Spleen (tissue), 11 donors: Measurements from ENCODE around the gene DYSF. TPM values are rescaled to one million over a fixed set of nuclear protein-coding genes. Genes with fewer than 3 reads are reported as not detected.

Experiments
- DNase-seq: peaks from one replicate; pipeline ENCODE4 v3.0.0-alpha.2; 2020
- H3K27ac ChIP-seq, 8 donors: fragments of 200-600 bp; sonication (generic) in 7 of 8; 1 replicate in 4 of 8; 2 replicates in 4 of 8; pipeline versions ENCODE4 v1.5.0 to v1.8.0; 2016 to 2021; ENCODE audit warnings: inconsistent platforms in 4 of 8, mild to moderate bottlenecking in 4 of 8, moderate library complexity in 1 of 8
- H3K27me3 ChIP-seq, 7 donors: fragments of 200-600 bp; sonication (generic) in 6 of 7; replicated peaks in 1 of 7; 1 replicate in 4 of 7; 2 replicates in 3 of 7; pipeline versions ENCODE4 v1.5.0 to v1.8.0; 2016 to 2021; ENCODE audit warnings: inconsistent platforms in 3 of 7, mild to moderate bottlenecking in 1 of 7
- H3K36me3 ChIP-seq, 6 donors: fragments of 200-600 bp; sonication (generic) in 5 of 6; 1 replicate in 4 of 6; 2 replicates in 2 of 6; pipeline versions ENCODE4 v1.5.0 to v1.8.0; 2016 to 2021; ENCODE audit warnings: inconsistent platforms in 2 of 6
- H3K4me1 ChIP-seq, 6 donors: fragments of 200-600 bp; sonication (generic) in 5 of 6; 1 replicate in 3 of 6; 2 replicates in 3 of 6; pipeline versions ENCODE4 v1.5.0 to v1.8.0; 2016 to 2021; ENCODE audit warnings: inconsistent platforms in 3 of 6
- H3K4me3 ChIP-seq, 8 donors: fragments of 200-600 bp; sonication (generic) in 7 of 8; 1 replicate in 4 of 8; 2 replicates in 4 of 8; pipeline versions ENCODE4 v1.5.0 to v1.8.0; 2016 to 2021; ENCODE audit warnings: inconsistent platforms in 4 of 8, mild to moderate bottlenecking in 4 of 8, moderate library complexity in 2 of 8
- H3K9me3 ChIP-seq, 8 donors: fragments of 200-600 bp; sonication (generic) in 7 of 8; 1 replicate in 4 of 8; 2 replicates in 4 of 8; pipeline versions ENCODE4 v1.5.0 to v1.8.0; 2016 to 2021; ENCODE audit warnings: inconsistent platforms in 4 of 8
- POLR2A ChIP-seq, 3 donors: fragments of 450-650 bp; IDR thresholded peaks; one replicate each; pipeline ENCODE4 v1.5.1; 2017; ENCODE audit warnings: antibody characterized with exemption in 3 of 3, mild to moderate bottlenecking in 1 of 3
- POLR2AphosphoS5 ChIP-seq, 3 donors: sonication (generic); formaldehyde crosslinking; IDR thresholded peaks; one replicate each; pipeline ENCODE4 v1.5.1; 2017; ENCODE audit warnings: antibody characterized with exemption in 3 of 3
- WGBS, 5 donors: extraction: QIAGEN DNeasy Blood & Tissue Kit in 3 of 5; methylation state at CpG; one replicate each; pipeline versions ENCODE4 v1.1.5 to v1.1.7; 2013 to 2018; 5-methylcytosine and 5-hydroxymethylcytosine counted together
- intact Hi-C: fragments of 100-400 bp; cut with DNase I; formaldehyde crosslinking; loops from one replicate; pipeline ENCODE4 v1.15.0; 2023; ENCODE audit warnings: low total_unique reads
- polyA plus RNA-seq, 3 donors: library from polyadenylated mRNA; stranded (reverse); fragments of 200-250 nt; gene quantifications; one replicate each; pipeline ENCODE4 v1.2.1, GENCODE V29; 2013
- total RNA-seq, 7 donors: library from RNA; depleted of rRNA in 3 of 7; stranded (reverse); fragments of >200 nt in 3 of 7; fragmentation: NEBNext Ultra II Directional in 4 of 7; extraction: Animal tissue kit (Norgen Biotek cat#: 25700) in 4 of 7; gene quantifications; one replicate each; pipeline versions ENCODE4 v1.1.0 to v1.2.1, GENCODE V29; 2016 to 2021
- TF ChIP-seq, protein P1 (sequence below), 11 experiments: fragments of 200-600 bp in 7 of 11; fragments of 450-650 bp in 4 of 11; sonication (generic) in 4 of 11; IDR thresholded peaks in 8 of 11; conservative IDR thresholded peaks in 3 of 11; 1 replicate in 7 of 11; 2 replicates in 4 of 11; pipeline versions ENCODE4 v1.4.0 to v1.8.0; 2016 to 2021; ENCODE audit warnings: antibody characterized with exemption in 11 of 11, inconsistent platforms in 4 of 11, mild to moderate bottlenecking in 1 of 11
- donor health status: healthy with polysubstance abuse.
- donor health status: DM: no; HTN: no; CAD: no; lungs with moderate emphysema.
- donor health status: DM: no; HTN: no; CAD: no.
- donor health status: Bipolar disorder and iron deficiency.
- donor health status: healthy.
- donor health status: DM: no; HTN: no; CAD: no.
- donor health status: DM: yes; HTN: yes; CAD: no.

The DYSF gene
- total and polyA plus RNA-seq, 10 donors: 4.0 to 287 (median 124) TPM

DNA sequence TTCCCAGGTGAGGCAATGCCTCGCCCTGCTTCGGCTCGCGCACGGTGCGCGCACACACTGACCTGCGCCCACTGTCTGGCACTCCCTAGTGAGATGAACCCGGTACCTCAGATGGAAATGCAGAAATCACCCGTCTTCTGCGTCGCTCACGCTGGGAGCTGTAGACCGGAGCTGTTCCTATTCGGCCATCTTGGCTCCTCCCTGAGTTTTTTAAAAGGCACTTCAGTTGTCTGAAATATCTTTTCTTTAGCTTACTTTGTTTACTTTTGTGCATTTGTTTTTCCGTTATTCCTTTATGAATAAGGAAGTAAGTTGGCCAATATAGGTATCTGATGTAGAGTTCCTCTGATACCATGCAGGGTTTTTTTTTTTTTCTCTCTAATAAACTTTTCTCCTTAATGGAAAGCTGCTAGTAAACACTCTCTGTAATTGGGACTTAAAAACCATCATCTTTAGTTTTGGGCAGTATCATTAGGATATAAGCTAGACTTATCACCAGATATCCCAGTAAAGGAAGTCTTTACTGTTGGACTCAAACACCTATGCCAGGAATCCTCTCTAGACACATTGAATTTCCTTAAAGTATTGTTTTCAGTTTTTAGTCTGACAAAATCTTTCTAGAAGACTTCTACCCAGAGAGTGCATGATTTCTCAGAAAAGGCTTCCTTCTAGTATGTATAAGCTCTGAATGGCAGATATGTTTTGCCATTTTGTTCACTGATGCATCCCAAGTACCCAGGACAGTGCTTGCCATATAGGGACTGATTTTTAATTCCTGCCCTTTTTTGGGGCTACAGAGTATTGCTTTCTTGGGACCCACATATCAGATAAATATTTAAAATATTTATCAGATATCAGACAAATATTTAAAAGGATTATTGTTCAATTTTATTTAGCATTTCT lies 35.8 kb upstream of the DYSF start:
- peak in 1 of 3 donors; percentile 55 for TF ChIP-seq POLR2AphosphoS5 (IDR thresholded peaks at IDR 0.05)
- TF ChIP-seq, protein P1, sequence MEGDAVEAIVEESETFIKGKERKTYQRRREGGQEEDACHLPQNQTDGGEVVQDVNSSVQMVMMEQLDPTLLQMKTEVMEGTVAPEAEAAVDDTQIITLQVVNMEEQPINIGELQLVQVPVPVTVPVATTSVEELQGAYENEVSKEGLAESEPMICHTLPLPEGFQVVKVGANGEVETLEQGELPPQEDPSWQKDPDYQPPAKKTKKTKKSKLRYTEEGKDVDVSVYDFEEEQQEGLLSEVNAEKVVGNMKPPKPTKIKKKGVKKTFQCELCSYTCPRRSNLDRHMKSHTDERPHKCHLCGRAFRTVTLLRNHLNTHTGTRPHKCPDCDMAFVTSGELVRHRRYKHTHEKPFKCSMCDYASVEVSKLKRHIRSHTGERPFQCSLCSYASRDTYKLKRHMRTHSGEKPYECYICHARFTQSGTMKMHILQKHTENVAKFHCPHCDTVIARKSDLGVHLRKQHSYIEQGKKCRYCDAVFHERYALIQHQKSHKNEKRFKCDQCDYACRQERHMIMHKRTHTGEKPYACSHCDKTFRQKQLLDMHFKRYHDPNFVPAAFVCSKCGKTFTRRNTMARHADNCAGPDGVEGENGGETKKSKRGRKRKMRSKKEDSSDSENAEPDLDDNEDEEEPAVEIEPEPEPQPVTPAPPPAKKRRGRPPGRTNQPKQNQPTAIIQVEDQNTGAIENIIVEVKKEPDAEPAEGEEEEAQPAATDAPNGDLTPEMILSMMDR (IDR thresholded peaks at IDR 0.05 in 8 of 11, conservative IDR thresholded peaks at IDR 0.05 in 3 of 11): no peak
- 16 to 23% (median 17%) methylated on average over 7 to 10 of the region's 16 CpGs for WGBS, 5 donors
- DNase-seq: no peak
- H3K4me1 ChIP-seq: peaks cover 3 to 35% (median 8%) of the 10 kb centered on the region in 6 donors
- no peaks in the 10 kb centered on the region for H3K27me3 ChIP-seq
- no peaks in the 10 kb centered on the region for H3K9me3 ChIP-seq
- H3K4me3 ChIP-seq: peak overlapping the region in 5 of 8 donors; percentile 21 to 60 (median 34)
- H3K36me3 ChIP-seq: peaks cover 0 to 25% (median 3%) of the 10 kb centered on the region in 6 donors
- intact Hi-C loops: no loop called here
- peak overlapping the region; percentile 33 to 85 (median 73) for H3K27ac ChIP-seq

DNA sequence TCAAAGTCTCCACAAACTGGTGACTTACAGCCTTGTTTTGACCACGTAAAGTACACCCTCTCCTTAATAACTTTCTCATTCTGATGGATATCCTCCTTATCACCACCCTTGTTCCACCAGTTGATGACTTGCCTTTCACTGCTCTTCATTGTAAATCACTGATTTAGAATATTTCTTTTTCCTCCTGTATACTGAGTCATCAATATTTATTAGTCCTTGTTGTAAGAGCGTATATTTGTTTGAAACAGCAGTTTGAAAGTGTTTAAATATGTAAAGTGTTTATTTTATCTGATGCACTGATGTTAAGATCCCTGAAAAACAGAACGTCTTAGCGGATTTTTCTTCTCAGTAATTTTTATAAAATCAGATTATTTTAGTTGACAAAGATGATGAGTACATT lies 34.2 kb upstream of the DYSF start:
- intact Hi-C loops: no loop called here
- 96 to 99% (median 98%) methylated on average over 4 of the region's 4 CpGs for WGBS, 5 donors
- DNase-seq: no peak

GRCh38 chr2:71419976-71420375 lies 33.4 kb upstream of the DYSF start:
- H3K9me3 ChIP-seq: no peaks in the 10 kb centered on the region
- peaks cover 0 to 48% (median 14%) of the 10 kb centered on the region in 6 donors for H3K36me3 ChIP-seq
- WGBS, 5 donors: 65 to 80% (median 73%) methylated on average over 1 of the region's 1 CpG
- TF ChIP-seq POLR2AphosphoS5 (IDR thresholded peaks at IDR 0.05) (peak in 1 of 3 donors; percentile 14), POLR2A (IDR thresholded peaks at IDR 0.05) (no peak)
- TF ChIP-seq, protein P1 (IDR thresholded peaks at IDR 0.05 in 8 of 11, conservative IDR thresholded peaks at IDR 0.05 in 3 of 11): no peak
- H3K27me3 ChIP-seq: no peaks in the 10 kb centered on the region
- H3K4me3 ChIP-seq: no peak overlapping the region
- H3K4me1 ChIP-seq: peaks cover 3 to 59% (median 17%) of the 10 kb centered on the region in 6 donors
- H3K27ac ChIP-seq: peak overlapping the region in 4 of 8 donors; percentile 14 to 37 (median 18)
- DNase-seq: no peak
- intact Hi-C loops: no loop called here

More for the DNA sequence above, 34.2 kb upstream of the DYSF start:
- TF ChIP-seq, protein P1 (IDR thresholded peaks at IDR 0.05 in 8 of 11, conservative IDR thresholded peaks at IDR 0.05 in 3 of 11): no peak
- TF ChIP-seq POLR2A (IDR thresholded peaks at IDR 0.05) (no peak), POLR2AphosphoS5 (IDR thresholded peaks at IDR 0.05) (no peak)
- H3K4me1 ChIP-seq: peaks cover 3 to 51% (median 15%) of the 10 kb centered on the region in 6 donors
- H3K4me3 ChIP-seq: no peak overlapping the region
- H3K27ac ChIP-seq: no peak overlapping the region
- peaks cover 0 to 41% (median 14%) of the 10 kb centered on the region in 6 donors for H3K36me3 ChIP-seq
- no peaks in the 10 kb centered on the region for H3K9me3 ChIP-seq
- no peaks in the 10 kb centered on the region for H3K27me3 ChIP-seq

- 78 to 89% (median 84%) methylated on average over 2 of the region's 2 CpGs for WGBS, 5 donors
- DNase-seq: no peak
- no peaks in the 10 kb centered on the region for H3K27me3 ChIP-seq
- H3K36me3 ChIP-seq: peaks cover 0 to 76% (median 34%) of the 10 kb centered on the region in 6 donors
- TF ChIP-seq POLR2A (IDR thresholded peaks at IDR 0.05): no peak
- no peak for TF ChIP-seq POLR2AphosphoS5 (IDR thresholded peaks at IDR 0.05)
- TF ChIP-seq, protein P1 (IDR thresholded peaks at IDR 0.05 in 8 of 11, conservative IDR thresholded peaks at IDR 0.05 in 3 of 11): no peak
- no peaks in the 10 kb centered on the region for H3K9me3 ChIP-seq
- peak overlapping the region in 3 of 8 donors; percentile 2 to 26 (median 12) for H3K27ac ChIP-seq
- intact Hi-C loops: no loop called here
- H3K4me1 ChIP-seq: peaks cover 3 to 77% (median 13%) of the 10 kb centered on the region in 6 donors
- H3K4me3 ChIP-seq: no peak overlapping the region
Measured at GRCh38 chr2:71422786-71423185, 30.6 kb upstream of the DYSF start.
